Left ventricle myocardium inferior (tissue), 1 donor: ENCODE measurements around the gene JPT1. TPM values are rescaled to one million over a fixed set of nuclear protein-coding genes. Genes with fewer than 3 reads are reported as not detected.

ENCODE experiments used
- DNase-seq: peaks from one replicate; pipeline ENCODE4 v3.0.0-alpha.2; 2020
- H3K27ac ChIP-seq: fragments of 200-600 bp; replicated peaks from 2 replicates; pipeline ENCODE4 v1.8.0; 2021
- H3K27me3 ChIP-seq: fragments of 200-600 bp; 2 replicates; pipeline ENCODE4 v1.8.0; 2021; ENCODE audit warnings: low read depth
- H3K36me3 ChIP-seq: fragments of 200-600 bp; 2 replicates; pipeline ENCODE4 v1.8.0; 2021
- H3K4me1 ChIP-seq: fragments of 200-600 bp; 2 replicates; pipeline ENCODE4 v1.8.0; 2021
- H3K4me3 ChIP-seq: fragments of 200-600 bp; 2 replicates; pipeline ENCODE4 v1.8.0; 2021; ENCODE audit warnings: mild to moderate bottlenecking, moderate library complexity
- H3K9me3 ChIP-seq: fragments of 200-600 bp; replicated peaks from 2 replicates; pipeline ENCODE4 v1.8.0; 2021
- CTCF ChIP-seq: fragments of 200-600 bp; IDR thresholded peaks from 2 replicates; pipeline ENCODE4 v1.8.0; 2021; ENCODE audit warnings: antibody characterized with exemption, mild to moderate bottlenecking, borderline replicate concordance
- intact Hi-C: fragments of 100-400 bp; cut with micrococcal nuclease; formaldehyde crosslinking; loops from one replicate; pipeline ENCODE4 v1.11.0; 2022
- total RNA-seq: library from RNA; stranded (reverse); fragmentation: NEBNext Ultra II Directional; extraction: Animal tissue kit (Norgen Biotek cat#: 25700); gene quantifications from one replicate; pipeline ENCODE4 v1.2.1, GENCODE V29; 2021
- donor health status: DM: no; HTN: yes; CAD: no; lungs with severe emphysema.

The JPT1 gene
- total RNA-seq, 1 donor from 2014 or later: 13.8 TPM

GRCh38 chr17:75183999-75184884 lies 29.9 kb upstream of the JPT1 start:
- Histone ChIP-seq H3K4me1 (peaks cover 38% of the 10 kb centered on the region), H3K36me3 (peaks cover 13% of the 10 kb centered on the region), H3K9me3 (no peaks in the 10 kb centered on the region), H3K4me3 (no peak overlapping the region), H3K27me3 (no peaks in the 10 kb centered on the region), H3K27ac (no peak overlapping the region)
- intact Hi-C loops: no loop called here
- no peak for DNase-seq
- TF ChIP-seq CTCF: no peak

GRCh38 chr17:75182569-75183436 lies 28.5 kb upstream of the JPT1 start, which contains the start of gene SUMO2:
SUMO2 (minus strand) TSS chr17:75182959; CDS start chr17:75182834, 125 bp downstream.
- DNase-seq: peak; percentile 95

GRCh38 chr17:75182319-75182568 lies 27.9 kb upstream of the JPT1 start:
- H3K4me3 ChIP-seq: peak overlapping the region; percentile 99
- peak overlapping the region; percentile 100 for H3K27ac ChIP-seq
- peaks cover 45% of the 10 kb centered on the region for H3K4me1 ChIP-seq
- no peaks in the 10 kb centered on the region for H3K27me3 ChIP-seq
- intact Hi-C loops: no loop called here
- no peak for TF ChIP-seq CTCF
- H3K9me3 ChIP-seq: no peaks in the 10 kb centered on the region
- H3K36me3 ChIP-seq: peaks cover 32% of the 10 kb centered on the region
- DNase-seq: no peak

More at GRCh38 chr17:75182569-75183436, 28.5 kb upstream of the JPT1 start, which contains the start of gene SUMO2:
- Histone ChIP-seq H3K27ac (peak within 1 kb of the TSS; percentile 100), H3K36me3 (peaks cover 26% of the 10 kb centered on the region), H3K4me1 (peaks cover 45% of the 10 kb centered on the region), H3K9me3 (no peaks in the 10 kb centered on the region), H3K27me3 (no peaks in the 10 kb centered on the region), H3K4me3 (peak within 1 kb of the TSS; percentile 99)
- intact Hi-C loops: no loop called here
- TF ChIP-seq CTCF: peak; percentile 63

GRCh38 chr17:75181608-75182318 lies 27.5 kb upstream of the JPT1 start:
- intact Hi-C loops: no loop called here
- TF ChIP-seq CTCF: no peak
- Histone ChIP-seq H3K4me3 (peak overlapping the region; percentile 99), H3K27me3 (no peaks in the 10 kb centered on the region), H3K27ac (peak overlapping the region; percentile 100), H3K9me3 (no peaks in the 10 kb centered on the region), H3K36me3 (peaks cover 36% of the 10 kb centered on the region), H3K4me1 (peaks cover 45% of the 10 kb centered on the region)
- peak; percentile 17 for DNase-seq

GRCh38 chr17:75181110-75181509 lies 26.8 kb upstream of the JPT1 start:
- no peak for TF ChIP-seq CTCF
- no peak for DNase-seq
- H3K27ac ChIP-seq: peak overlapping the region; percentile 100
- H3K4me1 ChIP-seq: peaks cover 45% of the 10 kb centered on the region
- peak overlapping the region; percentile 99 for H3K4me3 ChIP-seq
- H3K27me3 ChIP-seq: no peaks in the 10 kb centered on the region
- H3K9me3 ChIP-seq: no peaks in the 10 kb centered on the region
- peaks cover 43% of the 10 kb centered on the region for H3K36me3 ChIP-seq
- intact Hi-C loops: no loop called here
